ENCODE data around the gene RPTOR.

The RPTOR gene

DNA sequence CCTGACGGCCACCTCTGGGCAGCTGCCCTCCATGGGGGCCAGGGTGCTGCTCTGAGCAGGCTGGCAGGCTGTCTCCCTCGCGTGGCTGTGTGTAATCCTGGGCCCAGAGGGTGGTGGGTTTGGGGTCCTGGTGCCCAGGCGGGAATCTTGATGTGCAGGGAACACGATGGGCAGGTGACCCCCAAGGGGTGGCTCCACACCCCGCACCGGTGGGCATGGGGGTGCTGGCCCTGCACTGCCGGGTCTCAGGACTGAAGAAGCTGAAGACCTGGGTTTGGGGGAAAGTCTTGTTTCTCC lies 455.6 kb downstream of the RPTOR start:
- DNase-seq = no peak
- Histone ChIP-seq H3K9ac (ENCODE audit: low read depth, low read length) (no peak overlapping the region), H3K36me3 (ENCODE audit: insufficient read depth, low read length) (peaks cover 39% of the 10 kb centered on the region), H4K20me1 (ENCODE audit: insufficient read depth, low read length) (peaks cover 24% of the 10 kb centered on the region), H3K4me1 (ENCODE audit: insufficient read depth, low read length) (peaks cover 4% of the 10 kb centered on the region), H2AFZ (ENCODE audit: low read depth, low read length) (no peak overlapping the region), H3K27ac (ENCODE audit: low read length) (no peak overlapping the region), H3K79me2 (ENCODE audit: insufficient read depth, low read length) (no peaks in the 10 kb centered on the region), H3K4me3 (ENCODE audit: low read depth in 1 of 2, low read length in 2 of 2) (no peak overlapping the region), H3K4me2 (ENCODE audit: insufficient read depth, low read length) (no peak overlapping the region), H3K27me3 (ENCODE audit: insufficient read depth, low read length, poor library complexity) (peaks cover 17% of the 10 kb centered on the region), H3K9me3 (ENCODE audit: insufficient read depth, low read length, severe bottlenecking) (no peaks in the 10 kb centered on the region)
- ATAC-seq (ENCODE audit: insufficient read depth, low read depth) = no peak
- TF ChIP-seq, protein P1, sequence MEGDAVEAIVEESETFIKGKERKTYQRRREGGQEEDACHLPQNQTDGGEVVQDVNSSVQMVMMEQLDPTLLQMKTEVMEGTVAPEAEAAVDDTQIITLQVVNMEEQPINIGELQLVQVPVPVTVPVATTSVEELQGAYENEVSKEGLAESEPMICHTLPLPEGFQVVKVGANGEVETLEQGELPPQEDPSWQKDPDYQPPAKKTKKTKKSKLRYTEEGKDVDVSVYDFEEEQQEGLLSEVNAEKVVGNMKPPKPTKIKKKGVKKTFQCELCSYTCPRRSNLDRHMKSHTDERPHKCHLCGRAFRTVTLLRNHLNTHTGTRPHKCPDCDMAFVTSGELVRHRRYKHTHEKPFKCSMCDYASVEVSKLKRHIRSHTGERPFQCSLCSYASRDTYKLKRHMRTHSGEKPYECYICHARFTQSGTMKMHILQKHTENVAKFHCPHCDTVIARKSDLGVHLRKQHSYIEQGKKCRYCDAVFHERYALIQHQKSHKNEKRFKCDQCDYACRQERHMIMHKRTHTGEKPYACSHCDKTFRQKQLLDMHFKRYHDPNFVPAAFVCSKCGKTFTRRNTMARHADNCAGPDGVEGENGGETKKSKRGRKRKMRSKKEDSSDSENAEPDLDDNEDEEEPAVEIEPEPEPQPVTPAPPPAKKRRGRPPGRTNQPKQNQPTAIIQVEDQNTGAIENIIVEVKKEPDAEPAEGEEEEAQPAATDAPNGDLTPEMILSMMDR (IDR thresholded peaks at IDR 0.05; ENCODE audit: borderline replicate concordance, extremely low read depth, low read length, poor library complexity, severe bottlenecking) = no peak
- TF ChIP-seq EZH2 (IDR thresholded peaks at IDR 0.05; ENCODE audit: borderline replicate concordance, low read depth, low read length, severe bottlenecking) = no peak

DNA sequence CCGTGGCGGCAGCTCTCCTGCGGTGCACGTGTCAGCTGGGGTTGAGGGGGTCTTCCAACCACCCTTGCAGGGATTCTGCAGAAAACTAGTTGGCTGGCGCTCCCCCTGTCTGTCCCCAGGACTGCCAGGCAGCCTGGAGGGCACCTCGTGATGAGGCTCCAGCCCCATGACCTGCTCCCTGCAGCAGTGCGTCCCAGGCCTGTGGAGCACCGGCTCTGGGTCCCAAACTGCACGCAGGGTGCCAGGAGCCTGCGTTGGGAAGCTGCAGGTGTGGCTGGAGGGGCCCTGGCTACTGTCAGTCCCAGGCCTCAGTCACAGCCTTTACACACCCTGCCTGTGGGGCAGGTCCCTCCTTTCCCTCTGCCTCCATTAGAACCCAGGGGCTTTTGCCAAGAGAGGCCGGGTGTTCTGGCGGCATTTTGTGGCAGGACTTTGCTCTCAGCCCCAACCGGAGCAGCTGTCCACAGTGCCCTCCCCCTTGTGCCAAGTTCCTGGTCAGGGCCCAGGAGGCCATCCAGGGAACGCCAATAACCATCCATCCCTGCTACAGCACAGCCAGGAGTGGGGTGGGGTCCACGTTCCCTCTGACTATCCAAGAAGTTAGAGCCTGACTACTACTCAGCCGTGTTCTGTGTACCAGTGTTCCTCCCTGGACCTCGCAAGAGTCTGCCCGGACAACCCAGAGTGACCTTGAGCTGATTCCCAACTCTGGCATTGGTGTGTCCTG lies 456.2 kb downstream of the RPTOR start:
- H3K36me3 ChIP-seq (ENCODE audit: insufficient read depth, low read length) = peaks cover 34% of the 10 kb centered on the region
- H3K4me3 ChIP-seq (ENCODE audit: low read depth in 1 of 2, low read length in 2 of 2) = no peak overlapping the region
- no peak for DNase-seq
- H3K4me1 ChIP-seq (ENCODE audit: insufficient read depth, low read length) = peaks cover 4% of the 10 kb centered on the region
- H3K27me3 ChIP-seq (ENCODE audit: insufficient read depth, low read length, poor library complexity) = peaks cover 18% of the 10 kb centered on the region
- H3K9ac ChIP-seq (ENCODE audit: low read depth, low read length) = no peak overlapping the region
- ATAC-seq (ENCODE audit: insufficient read depth, low read depth) = no peak
- peaks cover 24% of the 10 kb centered on the region for H4K20me1 ChIP-seq (ENCODE audit: insufficient read depth, low read length)
- TF ChIP-seq EZH2 (IDR thresholded peaks at IDR 0.05; ENCODE audit: borderline replicate concordance, low read depth, low read length, severe bottlenecking) = no peak
- TF ChIP-seq, protein P1 (IDR thresholded peaks at IDR 0.05; ENCODE audit: borderline replicate concordance, extremely low read depth, low read length, poor library complexity, severe bottlenecking) = no peak
- H3K27ac ChIP-seq (ENCODE audit: low read length) = no peak overlapping the region
- H3K79me2 ChIP-seq (ENCODE audit: insufficient read depth, low read length) = no peaks in the 10 kb centered on the region
- no peak overlapping the region for H3K4me2 ChIP-seq (ENCODE audit: insufficient read depth, low read length)
- no peaks in the 10 kb centered on the region for H3K9me3 ChIP-seq (ENCODE audit: insufficient read depth, low read length, severe bottlenecking)
- H2AFZ ChIP-seq (ENCODE audit: low read depth, low read length) = no peak overlapping the region

DNA sequence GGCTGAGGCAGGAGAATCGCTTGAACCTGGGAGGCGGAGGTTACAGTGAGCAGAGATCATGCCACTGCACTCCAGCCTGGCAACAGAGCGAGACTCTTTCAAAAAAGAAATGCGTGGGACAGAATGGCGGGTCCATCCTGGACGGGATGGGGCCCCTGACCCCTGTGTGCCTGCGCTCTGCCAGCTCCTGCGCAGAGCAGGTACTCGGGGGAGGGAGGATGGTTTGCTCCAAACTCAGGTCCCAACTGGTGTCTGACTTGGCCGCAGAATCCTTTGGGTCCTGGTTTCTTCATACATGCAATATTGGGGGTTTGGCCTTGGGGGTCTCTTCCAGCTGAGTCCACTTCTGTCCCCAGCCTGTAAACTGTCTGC lies 457.4 kb downstream of the RPTOR start:
- Histone ChIP-seq H3K4me3 (ENCODE audit: low read depth in 1 of 2, low read length in 2 of 2) (no peak overlapping the region), H3K9ac (ENCODE audit: low read depth, low read length) (no peak overlapping the region), H2AFZ (ENCODE audit: low read depth, low read length) (no peak overlapping the region), H3K4me1 (ENCODE audit: insufficient read depth, low read length) (peaks cover 4% of the 10 kb centered on the region), H3K27me3 (ENCODE audit: insufficient read depth, low read length, poor library complexity) (peaks cover 26% of the 10 kb centered on the region), H3K4me2 (ENCODE audit: insufficient read depth, low read length) (no peak overlapping the region), H3K9me3 (ENCODE audit: insufficient read depth, low read length, severe bottlenecking) (no peaks in the 10 kb centered on the region), H3K79me2 (ENCODE audit: insufficient read depth, low read length) (no peaks in the 10 kb centered on the region), H4K20me1 (ENCODE audit: insufficient read depth, low read length) (peaks cover 24% of the 10 kb centered on the region), H3K36me3 (ENCODE audit: insufficient read depth, low read length) (peaks cover 24% of the 10 kb centered on the region), H3K27ac (ENCODE audit: low read length) (no peak overlapping the region)
- DNase-seq (no peak), ATAC-seq (ENCODE audit: insufficient read depth, low read depth) (no peak)
- no peak for TF ChIP-seq EZH2 (IDR thresholded peaks at IDR 0.05; ENCODE audit: borderline replicate concordance, low read depth, low read length, severe bottlenecking)
- TF ChIP-seq, protein P1 (IDR thresholded peaks at IDR 0.05; ENCODE audit: borderline replicate concordance, extremely low read depth, low read length, poor library complexity, severe bottlenecking) = no peak
